Upper lobe of left lung (tissue), 4 donors: Measurements from ENCODE around the gene SUPT20HL2.
"Not testable (repeated sequence)": the region's sequence is repeated elsewhere in the genome, so short reads cannot be mapped to it uniquely, and the experiment has no call there.

Source experiments
- CTCF ChIP-seq, 6 experiments: fragments of 450-650 bp in 4 of 6; fragments of 200-600 bp in 2 of 6; sonication (generic) in 2 of 6; IDR thresholded peaks; one replicate each; pipeline ENCODE4 v1.5.1; 2016 to 2019; ENCODE audit warnings: antibody characterized with exemption in 6 of 6
- EP300 ChIP-seq, 4 donors: sonication (generic); formaldehyde crosslinking; IDR thresholded peaks; one replicate each; pipeline ENCODE4 v1.5.1; 2017; ENCODE audit warnings: antibody characterized with exemption in 4 of 4, control low read depth in 2 of 4
- POLR2AphosphoS5 ChIP-seq, 2 donors: sonication (generic); formaldehyde crosslinking; IDR thresholded peaks; one replicate each; pipeline ENCODE4 v1.5.1; 2017; ENCODE audit warnings: antibody characterized with exemption in 2 of 2

GRCh38 chrX:24310916-24311315 is 3.0 kb downstream of the SUPT20HL2 start:
- not testable (repeated sequence) for TF ChIP-seq CTCF, EP300, POLR2AphosphoS5 (IDR thresholded peaks at IDR 0.05)
